Liver (tissue), 9 donors: ENCODE results near the gene FGF11. TPM values are rescaled to one million over a fixed set of nuclear protein-coding genes. Genes with fewer than 3 reads are reported as not detected.

ENCODE experiments used
- DNase-seq: peaks from one replicate; pipeline ENCODE4 v3.0.0-alpha.2; 2017; ENCODE audit warnings: low spot score
- H3K27ac ChIP-seq, 2 donors: one replicate each; pipeline ENCODE4 v1.7.0; 2013; ENCODE audit warnings: inconsistent platforms in 2 of 2, low read length in 2 of 2, control low read depth in 1 of 2, low read depth in 1 of 2, mild to moderate bottlenecking in 1 of 2
- H3K27me3 ChIP-seq, 4 donors: one replicate each; pipeline versions ENCODE4 v1.6.1 to v1.7.0; 2013; ENCODE audit warnings: low read length in 3 of 4, inconsistent platforms in 1 of 4, mild to moderate bottlenecking in 1 of 4, moderate library complexity in 1 of 4; ENCODE audit not compliant: control insufficient read depth in 4 of 4, insufficient read depth in 4 of 4
- H3K36me3 ChIP-seq, 4 donors: one replicate each; pipeline versions ENCODE4 v1.6.1 to v1.7.0; 2013; ENCODE audit warnings: low read length in 3 of 4, mild to moderate bottlenecking in 3 of 4, low read depth in 1 of 4, moderate library complexity in 1 of 4; ENCODE audit not compliant: control insufficient read depth in 4 of 4, insufficient read depth in 3 of 4
- H3K4me1 ChIP-seq, 4 donors: one replicate each; pipeline versions ENCODE4 v1.6.1 to v1.7.0; 2013; ENCODE audit warnings: low read length in 3 of 4, mild to moderate bottlenecking in 3 of 4, moderate library complexity in 1 of 4; ENCODE audit not compliant: control insufficient read depth in 4 of 4, insufficient read depth in 4 of 4
- H3K4me3 ChIP-seq, 3 donors: one replicate each; pipeline versions ENCODE4 v1.6.1 to v1.7.0; 2013; ENCODE audit warnings: low read length in 3 of 3, control low read depth in 1 of 3, low read depth in 1 of 3, mild to moderate bottlenecking in 1 of 3
- H3K9ac ChIP-seq, 2 donors: one replicate each; pipeline ENCODE4 v1.7.0; 2013; ENCODE audit warnings: low read length in 2 of 2, mild to moderate bottlenecking in 2 of 2, moderate library complexity in 2 of 2, control low read depth in 1 of 2, low read depth in 1 of 2
- H3K9me3 ChIP-seq, 4 donors: one replicate each; pipeline versions ENCODE4 v1.6.1 to v1.7.0; 2013; ENCODE audit warnings: low read length in 3 of 4; ENCODE audit not compliant: control insufficient read depth in 4 of 4
- ATF3 ChIP-seq: IDR thresholded peaks from 2 replicates; pipeline ENCODE4 v1.6.1; 2016; ENCODE audit warnings: antibody characterized with exemption
- CTCF ChIP-seq: fragments of 150-350 bp; IDR thresholded peaks from 2 replicates; pipeline ENCODE4 v1.5.1; 2017; ENCODE audit warnings: improper control_type of control experiment, low read depth, low read length; ENCODE audit not compliant: missing input control
- EGR1 ChIP-seq, 2 donors: IDR thresholded peaks; 2 replicates each; pipeline ENCODE4 v1.6.1; 2016 to 2018; ENCODE audit warnings: antibody characterized with exemption in 2 of 2, low read depth in 2 of 2
- FOXA2 ChIP-seq: IDR thresholded peaks from 2 replicates; pipeline ENCODE4 v1.6.1; 2016; ENCODE audit warnings: antibody characterized with exemption
- GABPA ChIP-seq, 2 donors: IDR thresholded peaks in 1 of 2; conservative IDR thresholded peaks in 1 of 2; 2 replicates each; pipeline ENCODE4 v1.6.1; 2016; ENCODE audit warnings: antibody characterized with exemption in 2 of 2, mild to moderate bottlenecking in 1 of 2, moderate library complexity in 1 of 2
- HNF4A ChIP-seq, 2 donors: conservative IDR thresholded peaks; 2 replicates each; pipeline ENCODE4 v1.6.1; 2016; ENCODE audit warnings: antibody characterized with exemption in 2 of 2, mild to moderate bottlenecking in 2 of 2
- HNF4G ChIP-seq: IDR thresholded peaks from 2 replicates; pipeline ENCODE4 v1.6.1; 2016; ENCODE audit warnings: antibody characterized with exemption
- JUND ChIP-seq, 2 donors: IDR thresholded peaks; 2 replicates each; pipeline ENCODE4 v1.6.1; 2016; ENCODE audit warnings: antibody characterized with exemption in 2 of 2
- MAX ChIP-seq: IDR thresholded peaks from 2 replicates; pipeline ENCODE4 v1.6.1; 2016; ENCODE audit warnings: antibody characterized with exemption
- NR2F2 ChIP-seq: IDR thresholded peaks from 2 replicates; pipeline ENCODE4 v1.6.1; 2016; ENCODE audit warnings: antibody characterized with exemption
- RAD21 ChIP-seq, 2 donors: IDR thresholded peaks; 2 replicates each; pipeline ENCODE4 v1.6.1; 2016; ENCODE audit warnings: antibody characterized with exemption in 2 of 2, mild to moderate bottlenecking in 2 of 2
- REST ChIP-seq: IDR thresholded peaks from 2 replicates; pipeline ENCODE4 v1.6.1; 2016; ENCODE audit warnings: antibody characterized with exemption, mild to moderate bottlenecking
- RXRA ChIP-seq, 2 donors: IDR thresholded peaks; 2 replicates each; pipeline ENCODE4 v1.6.1; 2017 to 2018; ENCODE audit warnings: antibody characterized with exemption in 2 of 2, mild to moderate bottlenecking in 1 of 2
- SP1 ChIP-seq: IDR thresholded peaks from 2 replicates; pipeline ENCODE4 v1.6.1; 2018; ENCODE audit warnings: antibody characterized with exemption, mild to moderate bottlenecking
- TAF1 ChIP-seq: conservative IDR thresholded peaks from 2 replicates; pipeline ENCODE4 v1.6.1; 2016; ENCODE audit warnings: antibody characterized with exemption, mild to moderate bottlenecking
- YY1 ChIP-seq: IDR thresholded peaks from 2 replicates; pipeline ENCODE4 v1.6.1; 2016; ENCODE audit warnings: antibody characterized with exemption, mild to moderate bottlenecking
- ZBTB33 ChIP-seq: IDR thresholded peaks from 2 replicates; pipeline ENCODE4 v1.6.1; 2016; ENCODE audit warnings: antibody characterized with exemption
- WGBS: extraction: QIAGEN DNeasy Blood & Tissue Kit; methylation state at CpG from one replicate; pipeline ENCODE4 v1.1.7; 2013; 5-methylcytosine and 5-hydroxymethylcytosine counted together
- polyA plus RNA-seq, 2 donors: library from polyadenylated mRNA; stranded (reverse) in 1 of 2; unstranded in 1 of 2; fragments of 200-250 nt in 1 of 2; fragments of >200 nt in 1 of 2; fragmentation: Nextera tagmentation in 1 of 2; extraction: Ambion mirVana in 1 of 2; gene quantifications; one replicate each; pipeline versions ENCODE4 v1.2.1 to v1.2.3, GENCODE V29; 2013 to 2015
- total RNA-seq, 2 donors: library from RNA; depleted of rRNA; stranded (reverse); fragments of >200 nt; gene quantifications; one replicate each; pipeline ENCODE4 v1.2.3, GENCODE V29; 2014
- donor health status: healthy.
- donor health status: healthy.
- donor health status: healthy.
- donor health status: healthy.
- donor health status: healthy.

The FGF11 gene
- total and polyA plus RNA-seq, 4 donors = 0.17 to 0.25 (median 0.20) TPM

GRCh38 chr17:7429722-7430121 lies 9.6 kb upstream of the FGF11 start:
- TF ChIP-seq RAD21 (IDR thresholded peaks at IDR 0.05) (no peak), TAF1 (no peak), JUND (IDR thresholded peaks at IDR 0.05) (no peak), EGR1 (IDR thresholded peaks at IDR 0.05; ENCODE audit: low read depth in 2 of 2) (no peak), YY1 (no peak), SP1 (no peak), GABPA (IDR thresholded peaks at IDR 0.05 in 1 of 2, conservative IDR thresholded peaks at IDR 0.05 in 1 of 2) (no peak), MAX (no peak), CTCF (no peak), ATF3 (no peak), HNF4G (no peak), NR2F2 (no peak), REST (no peak), ZBTB33 (no peak), HNF4A (conservative IDR thresholded peaks at IDR 0.05) (no peak)
- WGBS = 91% methylated on average over 10 of the region's 10 CpGs

GRCh38 chr17:7431231-7431630 lies 8.1 kb upstream of the FGF11 start:
- no peak overlapping the region for H3K4me3 ChIP-seq
- no peaks in the 10 kb centered on the region for H3K27me3 ChIP-seq
- H3K4me1 ChIP-seq = peaks cover 5 to 14% (median 13%) of the 10 kb centered on the region in 4 donors
- WGBS = 92% methylated on average over 1 of the region's 1 CpG
- H3K9me3 ChIP-seq = no peaks in the 10 kb centered on the region
- no peak overlapping the region for H3K27ac ChIP-seq
- H3K36me3 ChIP-seq = no peaks in the 10 kb centered on the region
- no peak overlapping the region for H3K9ac ChIP-seq
- no peak for DNase-seq
- TF ChIP-seq YY1 (no peak), MAX (no peak), REST (no peak), NR2F2 (no peak), ZBTB33 (no peak), HNF4A (conservative IDR thresholded peaks at IDR 0.05) (no peak), RXRA (IDR thresholded peaks at IDR 0.05) (no peak), FOXA2 (no peak), TAF1 (no peak), ATF3 (no peak), GABPA (IDR thresholded peaks at IDR 0.05 in 1 of 2, conservative IDR thresholded peaks at IDR 0.05 in 1 of 2) (no peak), HNF4G (no peak), JUND (IDR thresholded peaks at IDR 0.05) (no peak)

More at GRCh38 chr17:7429722-7430121, 9.6 kb upstream of the FGF11 start:
- no peak for DNase-seq
- H3K9ac ChIP-seq = no peak overlapping the region
- no peak overlapping the region for H3K27ac ChIP-seq
- no peaks in the 10 kb centered on the region for H3K36me3 ChIP-seq
- H3K4me3 ChIP-seq = no peak overlapping the region
- no peaks in the 10 kb centered on the region for H3K27me3 ChIP-seq
- H3K4me1 ChIP-seq = no peaks in the 10 kb centered on the region
- no peaks in the 10 kb centered on the region for H3K9me3 ChIP-seq
